Measurements from ENCODE around the gene ZHX3. TPM values are rescaled to one million over a fixed set of nuclear protein-coding genes. Genes with fewer than 3 reads are reported as not detected.

Gene ZHX3
- total and polyA plus RNA-seq, 2 of the 13 experiments (the other 11 are each of a cell fraction or from before 2014, with no cell fraction given) = 8.4 to 11.7 TPM

- TF ChIP-seq ZNF616 (CRISPR knock-in tag; IDR thresholded peaks at IDR 0.05; ENCODE audit: low read depth) (no peak; the same call in 1 of the 2 replicates), ARNT2 (CRISPR knock-in tag; IDR thresholded peaks at IDR 0.05; ENCODE audit: low read depth) (no peak; the same call in 1 of the 2 replicates), ZNF766 (CRISPR knock-in tag; IDR thresholded peaks at IDR 0.05; ENCODE audit: borderline replicate concordance) (no peak; the same call in 1 of the 2 replicates), SRY (CRISPR knock-in tag; IDR thresholded peaks at IDR 0.05) (no peak; the same call in 1 of the 2 replicates), TERF1 (CRISPR knock-in tag; IDR thresholded peaks at IDR 0.05) (no peak), SRSF1 (optimal IDR thresholded peaks at IDR 0.05; ENCODE audit: low read depth, low read length) (peak; percentile 92), ZNF160 (CRISPR knock-in tag; IDR thresholded peaks at IDR 0.05) (no peak; the same call in 1 of the 2 replicates), ZBTB26 (CRISPR knock-in tag; IDR thresholded peaks at IDR 0.05; ENCODE audit: borderline replicate concordance) (no peak; the same call in none of the 2 replicates), EED (CRISPR knock-in tag; IDR thresholded peaks at IDR 0.05) (peak; percentile 82), CEBPZ (IDR thresholded peaks at IDR 0.05; ENCODE audit: low read length) (no peak), ZNF296 (CRISPR knock-in tag; conservative IDR thresholded peaks at IDR 0.05) (peak; percentile 77; the same call in 1 of the 2 replicates), RNF219 (CRISPR knock-in tag; IDR thresholded peaks at IDR 0.05) (no peak), MAFG (CRISPR knock-in tag; IDR thresholded peaks at IDR 0.05) (no peak), SIN3A (IDR thresholded peaks at IDR 0.05; ENCODE audit: borderline replicate concordance, low read depth, low read length) (peak; percentile 64; the same call in 1 of the 2 replicates), ZNF275 (CRISPR knock-in tag; IDR thresholded peaks at IDR 0.05; ENCODE audit: borderline replicate concordance) (peak; percentile 23; the same call in 1 of the 2 replicates), KLF16 (CRISPR knock-in tag; IDR thresholded peaks at IDR 0.05) (no peak; a peak in 1 of 4 replicates), RBFOX2 (IDR thresholded peaks at IDR 0.05; ENCODE audit: low read depth, low read length) (peak; percentile 61), ZNF572 (CRISPR knock-in tag; IDR thresholded peaks at IDR 0.05) (peak; percentile 95)
Measured at GRCh38 chr20:41316602-41317545, 657 bp downstream of the ZHX3 start (continued).
